Neural cell (in vitro differentiated cells): ENCODE data around the gene FOXN1. TPM values are rescaled to one million over a fixed set of nuclear protein-coding genes. Genes with fewer than 3 reads are reported as not detected.

Source experiments
- H2AFZ ChIP-seq: fragments of 200-600, 300-800 bp; sonication (generic), shearing (Covaris generic); 2 replicates; pipeline ENCODE4 v1.6.0; 2014; ENCODE audit warnings: low read depth, mild to moderate bottlenecking, antibody characterized with exemption, low read length, moderate library complexity
- H3F3A ChIP-seq: fragments of 200-600 bp; shearing (Covaris generic); 2 replicates; pipeline ENCODE4 v1.6.1; 2016; ENCODE audit warnings: mild to moderate bottlenecking, moderate library complexity, mixed read lengths, antibody characterized with exemption, low read length; ENCODE audit not compliant: insufficient read depth, poor library complexity, severe bottlenecking
- H3K27ac ChIP-seq: fragments of 200-600, 300-800 bp; sonication (generic), shearing (Covaris generic); 2 replicates; pipeline ENCODE4 v1.5.1; 2014; ENCODE audit warnings: mild to moderate bottlenecking, low read length, moderate library complexity
- H3K27me3 ChIP-seq: fragments of 300-800, 200-600 bp; sonication (generic), shearing (Covaris generic); 2 replicates; pipeline ENCODE4 v1.6.0; 2014; ENCODE audit warnings: mild to moderate bottlenecking, low read depth, low read length, moderate library complexity; ENCODE audit not compliant: insufficient read depth
- H3K36me3 ChIP-seq: fragments of 300-800, 200-600 bp; sonication (generic), shearing (Covaris generic); 2 replicates; pipeline ENCODE4 v1.5.1; 2014; ENCODE audit warnings: mild to moderate bottlenecking, antibody characterized with exemption, low read length, moderate library complexity; ENCODE audit not compliant: insufficient read depth
- H3K4me2 ChIP-seq: fragments of 300-800, 200-600 bp; sonication (generic), shearing (Covaris generic); 2 replicates; pipeline ENCODE4 v1.6.0; 2014; ENCODE audit warnings: mild to moderate bottlenecking, low read length
- H3K4me3 ChIP-seq: fragments of 300-800, 200-600 bp; sonication (generic), shearing (Covaris generic); 2 replicates; pipeline ENCODE4 v1.5.1; 2014; ENCODE audit warnings: mild to moderate bottlenecking, low read length, moderate library complexity
- H3K79me2 ChIP-seq: fragments of 200-600 bp; shearing (Covaris generic); replicated peaks from 2 replicates; pipeline ENCODE4 v1.6.0; 2014; ENCODE audit warnings: mild to moderate bottlenecking, low read length, moderate library complexity; ENCODE audit not compliant: insufficient read depth
- H3K9ac ChIP-seq: fragments of 300-800, 200-600 bp; sonication (generic), shearing (Covaris generic); 2 replicates; pipeline ENCODE4 v1.6.1; 2016; ENCODE audit warnings: mild to moderate bottlenecking, low read length, mixed read lengths
- H3K9me2 ChIP-seq: fragments of 200-600 bp; shearing (Covaris generic); 2 replicates; pipeline ENCODE4 v1.6.1; 2016; ENCODE audit warnings: mild to moderate bottlenecking, low read length, mixed read lengths; ENCODE audit not compliant: insufficient read depth
- H3K9me3 ChIP-seq: fragments of 200-600, 300-800 bp; sonication (generic), shearing (Covaris generic); 2 replicates; pipeline ENCODE4 v1.6.1; 2016; ENCODE audit warnings: mild to moderate bottlenecking, mixed run types, low read length, moderate library complexity, mixed read lengths
- H4K20me1 ChIP-seq: fragments of 200-600 bp; shearing (Covaris generic); 2 replicates; pipeline ENCODE4 v1.6.1; 2016; ENCODE audit warnings: mild to moderate bottlenecking, mixed run types; ENCODE audit not compliant: insufficient read depth
- EP300 ChIP-seq: fragments of 450-650 bp; conservative IDR thresholded peaks from 2 replicates; pipeline ENCODE4 v1.6.1; 2014; ENCODE audit warnings: antibody characterized with exemption, mild to moderate bottlenecking, moderate library complexity; ENCODE audit not compliant: poor library complexity, severe bottlenecking
- EZH2 ChIP-seq: fragments of 200-600, 300-800 bp; shearing (Covaris generic), sonication (generic); IDR thresholded peaks from 2 replicates; pipeline ENCODE4 v1.6.1; 2014; ENCODE audit warnings: antibody characterized with exemption, low read length, borderline replicate concordance, mild to moderate bottlenecking; ENCODE audit not compliant: insufficient read depth, poor library complexity, severe bottlenecking
- MXI1 ChIP-seq: fragments of 450-650 bp; conservative IDR thresholded peaks from 2 replicates; pipeline ENCODE4 v1.6.1; 2014; ENCODE audit warnings: antibody characterized with exemption, mild to moderate bottlenecking; ENCODE audit not compliant: poor library complexity, severe bottlenecking
- POLR2AphosphoS5 ChIP-seq: IDR thresholded peaks from 2 replicates; pipeline ENCODE4 v1.6.1; 2012
- RAD21 ChIP-seq: fragments of 450-650 bp; conservative IDR thresholded peaks from 2 replicates; pipeline ENCODE4 v1.6.1; 2014; ENCODE audit warnings: antibody characterized with exemption, mild to moderate bottlenecking, moderate library complexity
- REST ChIP-seq: IDR thresholded peaks from 2 replicates; pipeline ENCODE4 v1.6.1; 2012; ENCODE audit warnings: borderline replicate concordance
- SMC3 ChIP-seq: fragments of 450-650 bp; conservative IDR thresholded peaks from 2 replicates; pipeline ENCODE4 v1.6.1; 2014; ENCODE audit warnings: antibody characterized with exemption, mild to moderate bottlenecking, moderate library complexity; ENCODE audit not compliant: poor library complexity
- TAF1 ChIP-seq: IDR thresholded peaks from 2 replicates; pipeline ENCODE4 v1.6.1; 2012; ENCODE audit warnings: low read depth
- polyA plus RNA-seq: library from polyadenylated mRNA; depleted of rRNA; stranded (reverse); fragments of >200 nt; gene quantifications from 2 replicates; pipeline ENCODE4 v1.2.3, GENCODE V29; 2014
- TF ChIP-seq, protein P1 (sequence below): fragments of 450-650 bp; IDR thresholded peaks from 2 replicates; pipeline ENCODE4 v1.5.1; 2014; ENCODE audit warnings: antibody characterized with exemption, mild to moderate bottlenecking, moderate library complexity; ENCODE audit not compliant: poor library complexity, severe bottlenecking

Gene FOXN1
- polyA plus RNA-seq, 1 donor from 2014 or later: not detected

DNA sequence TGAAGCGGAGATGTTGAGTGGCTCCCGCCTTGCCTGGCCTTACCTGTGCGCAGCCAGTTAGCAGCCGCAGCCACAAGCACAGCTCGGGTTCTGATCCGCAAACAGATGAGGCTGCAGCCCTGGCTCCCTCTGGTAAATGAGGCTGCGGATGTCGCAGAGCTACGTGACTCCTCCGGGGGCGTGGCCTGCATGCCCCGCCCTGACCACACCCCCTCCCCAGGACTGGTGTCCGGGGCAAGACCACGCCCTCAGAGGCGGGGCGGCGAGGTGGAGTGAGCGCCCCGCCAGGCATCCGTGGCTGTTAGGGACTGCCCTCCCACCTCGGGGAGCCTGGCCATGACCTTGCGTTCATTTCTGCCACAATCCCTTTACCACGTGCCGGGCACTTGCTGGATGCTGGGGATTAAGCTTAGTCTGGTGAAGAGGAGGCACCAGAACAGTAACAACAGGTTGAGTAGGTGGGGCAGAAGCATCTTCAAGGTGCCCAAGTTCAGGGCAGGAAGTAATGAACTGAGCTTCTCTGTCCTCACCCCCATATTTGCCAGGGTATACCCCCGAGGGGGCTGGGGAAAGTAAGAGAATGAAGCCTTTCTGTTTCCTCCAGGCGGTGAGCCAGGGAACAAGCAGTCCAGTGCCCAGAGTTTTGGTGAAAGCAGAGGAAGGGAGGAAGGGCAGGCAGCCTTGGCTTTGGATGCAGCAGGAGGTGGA, 70.8 kb downstream of the FOXN1 start, which contains the start of gene ALDOC:
Gene ALDOC, minus strand, starts transcription at position 138 of the 708 bp plus-strand sequence. CDS start 1,363 bp downstream, outside the sequence.
- H4K20me1 ChIP-seq: no peaks in the 10 kb centered on the region
- H3K79me2 ChIP-seq: no peaks in the 10 kb centered on the region
- no peak within 1 kb of the TSS for H3K4me2 ChIP-seq
- no peaks in the 10 kb centered on the region for H3F3A ChIP-seq
- peak within 1 kb of the TSS; percentile 54 for H3K4me3 ChIP-seq
- no peak for TF ChIP-seq REST
- TF ChIP-seq POLR2AphosphoS5: peak; percentile 30
- H3K27me3 ChIP-seq: no peaks in the 10 kb centered on the region
- H3K9me2 ChIP-seq: no peaks in the 10 kb centered on the region
- no peaks in the 10 kb centered on the region for H3K9me3 ChIP-seq
- H3K9ac ChIP-seq: no peak within 1 kb of the TSS
- H3K27ac ChIP-seq: no peak within 1 kb of the TSS
- H3K36me3 ChIP-seq: no peaks in the 10 kb centered on the region
- no peak within 1 kb of the TSS for H2AFZ ChIP-seq

- Histone ChIP-seq H3K9me3 (no peaks in the 10 kb centered on the region), H3K27me3 (no peaks in the 10 kb centered on the region), H3K4me2 (no peak overlapping the region), H3K4me3 (no peak overlapping the region), H2AFZ (no peak overlapping the region), H3K79me2 (no peaks in the 10 kb centered on the region), H3F3A (no peaks in the 10 kb centered on the region), H3K27ac (no peak overlapping the region), H3K9me2 (no peaks in the 10 kb centered on the region), H3K36me3 (no peaks in the 10 kb centered on the region), H3K9ac (no peak overlapping the region), H4K20me1 (no peaks in the 10 kb centered on the region)
- TF ChIP-seq MXI1: no peak
- TF ChIP-seq POLR2AphosphoS5: no peak
- no peak for TF ChIP-seq EZH2
- TF ChIP-seq EP300: no peak
- no peak for TF ChIP-seq REST
- TF ChIP-seq TAF1: no peak
- TF ChIP-seq SMC3: no peak
- no peak for TF ChIP-seq RAD21
- TF ChIP-seq, protein P1, sequence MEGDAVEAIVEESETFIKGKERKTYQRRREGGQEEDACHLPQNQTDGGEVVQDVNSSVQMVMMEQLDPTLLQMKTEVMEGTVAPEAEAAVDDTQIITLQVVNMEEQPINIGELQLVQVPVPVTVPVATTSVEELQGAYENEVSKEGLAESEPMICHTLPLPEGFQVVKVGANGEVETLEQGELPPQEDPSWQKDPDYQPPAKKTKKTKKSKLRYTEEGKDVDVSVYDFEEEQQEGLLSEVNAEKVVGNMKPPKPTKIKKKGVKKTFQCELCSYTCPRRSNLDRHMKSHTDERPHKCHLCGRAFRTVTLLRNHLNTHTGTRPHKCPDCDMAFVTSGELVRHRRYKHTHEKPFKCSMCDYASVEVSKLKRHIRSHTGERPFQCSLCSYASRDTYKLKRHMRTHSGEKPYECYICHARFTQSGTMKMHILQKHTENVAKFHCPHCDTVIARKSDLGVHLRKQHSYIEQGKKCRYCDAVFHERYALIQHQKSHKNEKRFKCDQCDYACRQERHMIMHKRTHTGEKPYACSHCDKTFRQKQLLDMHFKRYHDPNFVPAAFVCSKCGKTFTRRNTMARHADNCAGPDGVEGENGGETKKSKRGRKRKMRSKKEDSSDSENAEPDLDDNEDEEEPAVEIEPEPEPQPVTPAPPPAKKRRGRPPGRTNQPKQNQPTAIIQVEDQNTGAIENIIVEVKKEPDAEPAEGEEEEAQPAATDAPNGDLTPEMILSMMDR: no peak
Measured at GRCh38 chr17:28577466-28577824, 71.3 kb downstream of the FOXN1 start.
